HG03442 (cell line): ENCODE measurements around the gene RAG2.
"Not testable (repeated sequence)": the region's sequence is repeated elsewhere in the genome, so short reads cannot be mapped to it uniquely, and the experiment has no call there.

Experiments
- ATAC-seq: cut with Tn5 transposase; IDR thresholded peaks from one replicate; pipeline ENCODE4 v1.9.1; 2021; ENCODE audit warnings: mild to moderate bottlenecking, moderate library complexity; ENCODE audit not compliant: unreplicated experiment

The RAG2 gene

DNA sequence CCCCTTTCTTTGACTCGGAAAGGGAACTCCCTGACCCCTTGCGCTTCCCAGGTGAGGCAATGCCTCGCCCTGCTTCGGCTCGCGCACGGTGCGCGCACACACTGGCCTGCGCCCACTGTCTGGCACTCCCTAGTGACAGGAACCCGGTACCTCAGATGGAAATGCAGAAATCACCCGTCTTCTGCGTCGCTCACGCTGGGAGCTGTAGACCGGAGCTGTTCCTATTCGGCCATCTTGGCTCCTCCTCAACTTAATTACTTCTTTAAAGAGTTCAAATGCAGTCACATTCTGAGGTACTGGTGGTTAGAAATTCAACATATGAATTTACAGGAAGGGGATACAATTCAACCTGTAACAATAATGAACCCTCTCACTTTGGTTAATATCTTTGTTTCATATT, 40.6 kb downstream of the RAG2 start:
- ATAC-seq = not testable (repeated sequence)

DNA sequence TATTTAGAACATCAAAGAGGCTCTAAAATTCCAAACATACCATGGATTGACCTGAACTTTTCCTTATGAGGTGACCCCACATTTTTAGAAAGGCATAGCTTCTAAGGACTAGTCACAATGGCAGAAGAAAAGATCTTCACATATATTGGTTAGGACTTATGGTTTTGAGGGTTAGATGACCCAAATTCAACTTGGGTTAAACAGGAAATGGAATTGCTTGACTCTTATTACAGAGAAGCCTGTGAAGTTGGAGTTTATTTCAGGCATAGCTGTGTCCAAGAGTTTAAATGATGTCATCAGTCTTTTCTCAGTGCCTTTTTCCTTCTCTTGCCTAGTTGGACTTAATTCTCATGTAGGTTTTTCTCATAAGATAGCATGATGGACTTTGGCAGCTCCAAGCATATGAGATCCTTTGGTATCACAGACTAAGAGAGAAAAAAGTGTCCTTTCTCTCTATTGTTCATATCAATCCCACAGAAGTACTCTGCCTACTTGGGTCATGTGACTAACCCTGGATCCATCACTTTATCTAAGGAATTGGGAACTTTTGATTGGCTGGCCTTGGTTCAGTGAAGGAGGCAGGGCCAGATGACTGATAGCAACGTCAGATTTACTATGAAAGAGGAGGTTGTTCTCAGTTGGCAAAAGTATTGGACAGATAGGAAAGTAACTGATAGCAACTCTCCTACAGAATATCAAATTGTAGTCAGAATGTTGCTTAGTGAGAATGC, 47.5 kb downstream of the RAG2 start:
- ATAC-seq = no peak
